Upper lobe of left lung (tissue), 6 donors: ENCODE data around the gene SPATA19. TPM values are rescaled to one million over a fixed set of nuclear protein-coding genes. Genes with fewer than 3 reads are reported as not detected.

Source experiments
- ATAC-seq, 2 donors: fragments of 200-7000 bp; cut with Tn5 transposase; one replicate each; pipeline ENCODE4 v1.9.1; 2022; ENCODE audit warnings: mild to moderate bottlenecking in 2 of 2, moderate library complexity in 2 of 2; ENCODE audit not compliant: low FRiP score in 2 of 2
- DNase-seq, 2 donors: peaks; one replicate each; pipeline ENCODE4 v3.0.0-alpha.2; 2019 to 2020
- H3K27ac ChIP-seq, 4 donors: fragments of 200-600 bp; sonication (generic); one replicate each; pipeline ENCODE4 v1.5.1; 2016 to 2019
- H3K27me3 ChIP-seq, 4 donors: fragments of 200-600 bp; sonication (generic); one replicate each; pipeline ENCODE4 v1.5.1; 2017 to 2019
- H3K36me3 ChIP-seq, 4 donors: fragments of 200-600 bp; sonication (generic); one replicate each; pipeline ENCODE4 v1.5.1; 2016 to 2019
- H3K4me1 ChIP-seq, 4 donors: fragments of 200-600 bp; sonication (generic); one replicate each; pipeline ENCODE4 v1.5.1; 2018 to 2019
- H3K4me3 ChIP-seq, 4 donors: fragments of 200-600 bp; sonication (generic); one replicate each; pipeline ENCODE4 v1.5.1; 2017 to 2019; ENCODE audit warnings: mild to moderate bottlenecking in 2 of 4, moderate library complexity in 1 of 4
- H3K9me3 ChIP-seq, 4 donors: fragments of 200-600 bp; sonication (generic); one replicate each; pipeline ENCODE4 v1.5.1; 2018 to 2019
- EP300 ChIP-seq, 4 donors: sonication (generic); formaldehyde crosslinking; IDR thresholded peaks; one replicate each; pipeline ENCODE4 v1.5.1; 2017; ENCODE audit warnings: antibody characterized with exemption in 4 of 4, control low read depth in 2 of 4
- POLR2A ChIP-seq, 4 donors: fragments of 450-650 bp; IDR thresholded peaks; one replicate each; pipeline ENCODE4 v1.5.1; 2016 to 2017; ENCODE audit warnings: antibody characterized with exemption in 4 of 4, mild to moderate bottlenecking in 2 of 4
- POLR2AphosphoS5 ChIP-seq, 2 donors: sonication (generic); formaldehyde crosslinking; IDR thresholded peaks; one replicate each; pipeline ENCODE4 v1.5.1; 2017; ENCODE audit warnings: antibody characterized with exemption in 2 of 2
- WGBS, 2 donors: methylation state at CpG; one replicate each; pipeline ENCODE4 v1.1.5; 2017 to 2018; 5-methylcytosine and 5-hydroxymethylcytosine counted together
- total RNA-seq, 6 donors: library from RNA; depleted of rRNA in 4 of 6; stranded (reverse); fragments of >200 nt in 4 of 6; gene quantifications; one replicate each; pipeline versions ENCODE4 v1.1.0 to v1.2.1, GENCODE V29; 2016 to 2021
- TF ChIP-seq, protein P1 (sequence below), 6 experiments: fragments of 450-650 bp in 4 of 6; fragments of 200-600 bp in 2 of 6; sonication (generic) in 2 of 6; IDR thresholded peaks; one replicate each; pipeline ENCODE4 v1.5.1; 2016 to 2019; ENCODE audit warnings: antibody characterized with exemption in 6 of 6
- donor health status: DM: no; HTN: no; CAD: no; lungs with moderate emphysema.
- donor health status: DM: no; HTN: yes; CAD: no; lungs with severe emphysema.

The SPATA19 gene
- total RNA-seq, 6 donors from 2014 or later: not detected

DNA sequence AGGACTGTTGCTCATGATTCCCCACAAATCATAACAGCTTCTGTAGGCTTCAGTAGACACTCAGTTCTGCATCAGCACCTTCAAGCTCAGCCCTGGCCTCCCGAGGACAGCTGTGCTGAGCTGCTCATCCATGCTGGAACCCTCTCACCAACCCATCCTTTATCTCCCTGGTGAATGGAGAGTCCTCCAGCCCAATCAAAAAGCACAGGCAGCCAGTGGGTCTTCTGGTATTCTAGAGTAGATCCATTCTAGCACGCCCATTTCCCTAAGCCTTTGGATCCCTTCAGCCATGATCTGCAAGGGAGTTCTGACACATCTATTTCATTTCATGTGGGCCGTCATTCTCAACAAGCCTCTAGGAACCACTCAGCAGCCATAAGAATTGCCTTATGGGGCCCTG, 44.6 kb upstream of the SPATA19 start:
- DNase-seq: no peak
- 79 to 88% methylated on average over 3 of the region's 3 CpGs for WGBS, 2 donors

DNA sequence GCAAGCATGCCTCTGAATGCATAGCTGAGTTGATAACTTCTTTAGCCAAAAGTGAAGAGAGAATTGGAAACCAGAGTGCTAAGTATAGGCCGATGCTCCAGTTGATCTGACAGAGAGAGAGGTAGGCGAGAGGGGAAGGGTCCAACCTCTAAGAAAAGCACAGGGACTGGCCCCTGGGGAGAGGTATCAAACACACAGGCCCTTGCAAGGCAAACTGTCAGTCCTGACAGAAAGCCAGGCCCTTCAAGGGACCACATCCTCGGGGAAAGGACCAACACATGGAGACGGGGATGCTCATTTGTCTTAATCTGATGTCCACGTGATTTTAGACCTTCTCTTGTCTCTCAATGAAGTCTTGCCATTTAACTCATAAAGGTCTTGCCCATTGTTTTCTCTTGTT, 43.9 kb upstream of the SPATA19 start:
- 74 to 77% methylated on average over 5 of the region's 5 CpGs for WGBS, 2 donors
- no peak for TF ChIP-seq EP300 (IDR thresholded peaks at IDR 0.05)
- TF ChIP-seq, protein P1, sequence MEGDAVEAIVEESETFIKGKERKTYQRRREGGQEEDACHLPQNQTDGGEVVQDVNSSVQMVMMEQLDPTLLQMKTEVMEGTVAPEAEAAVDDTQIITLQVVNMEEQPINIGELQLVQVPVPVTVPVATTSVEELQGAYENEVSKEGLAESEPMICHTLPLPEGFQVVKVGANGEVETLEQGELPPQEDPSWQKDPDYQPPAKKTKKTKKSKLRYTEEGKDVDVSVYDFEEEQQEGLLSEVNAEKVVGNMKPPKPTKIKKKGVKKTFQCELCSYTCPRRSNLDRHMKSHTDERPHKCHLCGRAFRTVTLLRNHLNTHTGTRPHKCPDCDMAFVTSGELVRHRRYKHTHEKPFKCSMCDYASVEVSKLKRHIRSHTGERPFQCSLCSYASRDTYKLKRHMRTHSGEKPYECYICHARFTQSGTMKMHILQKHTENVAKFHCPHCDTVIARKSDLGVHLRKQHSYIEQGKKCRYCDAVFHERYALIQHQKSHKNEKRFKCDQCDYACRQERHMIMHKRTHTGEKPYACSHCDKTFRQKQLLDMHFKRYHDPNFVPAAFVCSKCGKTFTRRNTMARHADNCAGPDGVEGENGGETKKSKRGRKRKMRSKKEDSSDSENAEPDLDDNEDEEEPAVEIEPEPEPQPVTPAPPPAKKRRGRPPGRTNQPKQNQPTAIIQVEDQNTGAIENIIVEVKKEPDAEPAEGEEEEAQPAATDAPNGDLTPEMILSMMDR (IDR thresholded peaks at IDR 0.05): no peak
- no peak for TF ChIP-seq POLR2A (IDR thresholded peaks at IDR 0.05)
- TF ChIP-seq POLR2AphosphoS5 (IDR thresholded peaks at IDR 0.05): no peak
- Histone ChIP-seq H3K4me1 (no peaks in the 10 kb centered on the region), H3K27ac (no peak overlapping the region), H3K27me3 (no peaks in the 10 kb centered on the region), H3K36me3 (no peaks in the 10 kb centered on the region), H3K9me3 (no peaks in the 10 kb centered on the region), H3K4me3 (no peak overlapping the region)
- DNase-seq: no peak
- ATAC-seq: no peak

More for the DNA sequence above, 44.6 kb upstream of the SPATA19 start:
- Histone ChIP-seq H3K4me1 (no peaks in the 10 kb centered on the region), H3K36me3 (no peaks in the 10 kb centered on the region), H3K9me3 (no peaks in the 10 kb centered on the region), H3K4me3 (no peak overlapping the region), H3K27me3 (no peaks in the 10 kb centered on the region), H3K27ac (no peak overlapping the region)
- TF ChIP-seq POLR2AphosphoS5 (IDR thresholded peaks at IDR 0.05): no peak
- no peak for ATAC-seq

DNA sequence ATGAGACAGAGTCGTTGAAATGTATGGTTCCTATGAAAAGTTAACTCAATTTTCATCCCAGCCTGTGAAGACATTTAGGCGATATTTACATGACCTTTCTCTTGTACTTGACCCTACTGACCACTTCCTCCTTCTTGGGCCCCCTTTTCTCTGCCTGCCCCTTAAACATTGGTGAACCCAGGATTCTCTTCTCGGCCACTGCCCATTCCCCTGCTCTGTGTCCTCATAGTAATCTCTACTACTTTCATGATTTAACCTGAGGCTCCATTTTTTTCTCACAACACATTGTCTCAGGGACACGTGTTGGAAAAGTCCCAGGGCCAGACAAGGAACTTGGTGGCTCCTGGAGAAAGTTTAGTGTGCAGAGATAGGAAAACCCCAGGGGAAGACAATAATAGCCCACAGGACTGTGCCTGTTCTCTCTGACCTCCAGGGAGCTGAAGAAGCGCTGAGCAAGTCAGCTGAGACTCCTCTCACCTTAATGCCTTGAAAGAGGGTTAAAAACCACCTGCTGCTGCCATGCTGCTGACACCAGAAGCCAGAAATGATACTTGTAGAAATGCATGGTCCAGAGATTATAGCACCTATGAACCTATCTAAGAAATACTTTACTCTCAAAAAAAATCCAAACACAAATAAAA, 42.5 kb upstream of the SPATA19 start:
- Histone ChIP-seq H3K36me3 (no peaks in the 10 kb centered on the region), H3K4me3 (no peak overlapping the region), H3K9me3 (no peaks in the 10 kb centered on the region), H3K4me1 (no peaks in the 10 kb centered on the region), H3K27ac (no peak overlapping the region), H3K27me3 (no peaks in the 10 kb centered on the region)
- WGBS, 2 donors: 55 to 57% methylated on average over 5 of the region's 5 CpGs
- TF ChIP-seq POLR2AphosphoS5 (IDR thresholded peaks at IDR 0.05): no peak
- TF ChIP-seq, protein P1 (IDR thresholded peaks at IDR 0.05): no peak
- TF ChIP-seq EP300 (IDR thresholded peaks at IDR 0.05): no peak
- TF ChIP-seq POLR2A (IDR thresholded peaks at IDR 0.05): no peak
- ATAC-seq: no peak
- DNase-seq: no peak

DNA sequence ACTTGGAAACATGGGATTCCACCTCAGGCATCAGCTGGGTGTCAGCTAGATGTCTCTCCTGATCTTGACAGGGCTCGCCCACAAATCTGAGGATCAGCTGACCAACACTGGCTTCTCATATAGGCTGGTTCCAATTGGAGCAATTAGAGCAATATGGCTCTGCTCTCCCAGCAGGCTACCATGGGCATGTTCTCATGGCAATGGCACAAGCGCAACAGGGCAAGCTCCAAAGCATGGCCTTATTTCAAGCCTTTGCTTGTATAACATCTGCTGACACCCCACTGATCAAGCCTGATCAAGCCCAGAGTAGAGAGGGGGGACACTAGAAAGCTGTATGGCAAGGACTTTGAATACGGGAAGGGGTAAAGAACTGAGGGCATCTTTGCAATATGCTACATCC, 40.7 kb upstream of the SPATA19 start:
- Histone ChIP-seq H3K4me3 (no peak overlapping the region), H3K27me3 (no peaks in the 10 kb centered on the region), H3K4me1 (no peaks in the 10 kb centered on the region), H3K36me3 (no peaks in the 10 kb centered on the region), H3K27ac (no peak overlapping the region), H3K9me3 (no peaks in the 10 kb centered on the region)
- no peak for ATAC-seq
- TF ChIP-seq POLR2A (IDR thresholded peaks at IDR 0.05) (no peak), POLR2AphosphoS5 (IDR thresholded peaks at IDR 0.05) (no peak), EP300 (IDR thresholded peaks at IDR 0.05) (no peak)
- TF ChIP-seq, protein P1 (IDR thresholded peaks at IDR 0.05): no peak
- WGBS, 2 donors: 85 to 91% methylated on average over 3 of the region's 3 CpGs
- DNase-seq: no peak

DNA sequence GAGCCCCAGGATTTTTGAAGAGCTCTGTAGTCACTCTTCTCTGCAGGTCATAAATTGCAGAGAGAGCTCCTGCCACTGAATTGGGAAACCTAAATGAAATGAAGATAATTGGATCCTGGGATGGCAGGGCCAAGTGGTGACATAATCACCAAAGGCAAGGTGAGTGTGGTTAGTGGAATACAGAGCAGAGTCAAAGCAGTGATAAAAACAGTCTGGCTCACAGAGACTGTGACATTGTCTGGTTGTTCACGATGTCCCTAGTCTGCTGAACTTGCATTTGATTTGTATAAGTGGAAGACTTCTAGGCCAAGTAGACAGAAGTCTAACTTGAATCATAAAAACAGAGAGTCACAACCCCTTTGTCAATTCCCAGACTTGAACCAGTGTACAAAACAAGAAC, 26.8 kb upstream of the SPATA19 start:
- 0 to 42% methylated on average over 1 of the region's 1 CpG for WGBS, 2 donors
- Histone ChIP-seq H3K4me3 (no peak overlapping the region), H3K27ac (no peak overlapping the region), H3K4me1 (no peaks in the 10 kb centered on the region), H3K9me3 (no peaks in the 10 kb centered on the region), H3K36me3 (no peaks in the 10 kb centered on the region), H3K27me3 (no peaks in the 10 kb centered on the region)
- DNase-seq (no peak), ATAC-seq (no peak)
- no peak for TF ChIP-seq POLR2AphosphoS5 (IDR thresholded peaks at IDR 0.05)
- TF ChIP-seq POLR2A (IDR thresholded peaks at IDR 0.05): no peak
- TF ChIP-seq, protein P1 (IDR thresholded peaks at IDR 0.05): no peak
- no peak for TF ChIP-seq EP300 (IDR thresholded peaks at IDR 0.05)
